HG02943 (cell line): Measurements from ENCODE around the gene KLHL22.
"Not testable (repeated sequence)": the region's sequence is repeated elsewhere in the genome, so short reads cannot be mapped to it uniquely, and the experiment has no call there.

ENCODE experiments used
- ATAC-seq: cut with Tn5 transposase; IDR thresholded peaks from one replicate; pipeline ENCODE4 v1.9.1; 2021; ENCODE audit warnings: mild to moderate bottlenecking, low read depth, moderate library complexity; ENCODE audit not compliant: unreplicated experiment

Gene KLHL22

GRCh38 chr22:20424932-20425565 lies 70.5 kb downstream of the KLHL22 start:
- no peak for ATAC-seq

GRCh38 chr22:20424568-20424931 lies 71.0 kb downstream of the KLHL22 start:
- no peak for ATAC-seq

GRCh38 chr22:20423906-20424551 lies 71.6 kb downstream of the KLHL22 start:
- ATAC-seq, result no peak

GRCh38 chr22:20423008-20423905 lies 72.3 kb downstream of the KLHL22 start:
- no peak for ATAC-seq

- no peak for ATAC-seq
Observed at GRCh38 chr22:20422271-20423007, 73.2 kb downstream of the KLHL22 start.

- no peak for ATAC-seq
Observed at GRCh38 chr22:20421507-20421874, 74.1 kb downstream of the KLHL22 start.

GRCh38 chr22:20420157-20420842 lies 75.3 kb downstream of the KLHL22 start:
- no peak for ATAC-seq

- no peak for ATAC-seq
Observed at GRCh38 chr22:20419664-20419951, 76.0 kb downstream of the KLHL22 start.

- ATAC-seq, result no peak
Observed at GRCh38 chr22:20418211-20418788, 77.3 kb downstream of the KLHL22 start.

GRCh38 chr22:20415699-20416098 lies 79.9 kb downstream of the KLHL22 start:
- ATAC-seq, result not testable (repeated sequence)

- ATAC-seq, result not testable (repeated sequence)
Observed at GRCh38 chr22:20415241-20415640, 80.4 kb downstream of the KLHL22 start.

- ATAC-seq, result no peak
Observed at GRCh38 chr22:20414450-20414849, 81.1 kb downstream of the KLHL22 start.

GRCh38 chr22:20414059-20414440 lies 81.5 kb downstream of the KLHL22 start:
- ATAC-seq, result no peak

GRCh38 chr22:20413217-20414058 lies 82.2 kb downstream of the KLHL22 start:
- ATAC-seq, result no peak

- ATAC-seq, result no peak
Observed at GRCh38 chr22:20412474-20413216, 83.0 kb downstream of the KLHL22 start.

- ATAC-seq, result not testable (repeated sequence)
Observed at GRCh38 chr22:20409385-20409784, 86.2 kb downstream of the KLHL22 start.

- ATAC-seq, result no peak
Observed at GRCh38 chr22:20408891-20409290, 86.7 kb downstream of the KLHL22 start.

- no peak for ATAC-seq
Observed at GRCh38 chr22:20407829-20408228, 87.8 kb downstream of the KLHL22 start.
